Esophagus squamous epithelium (tissue), 5 donors: Measurements from ENCODE around the gene ZSCAN21. TPM values are rescaled to one million over a fixed set of nuclear protein-coding genes. Genes with fewer than 3 reads are reported as not detected.

ENCODE experiments used
- DNase-seq: peaks from one replicate; lab custom pipeline; 2025; lab: John Stamatoyannopoulos, UW
- H3K27ac ChIP-seq, 4 donors: fragments of 200-600 bp; sonication (generic); one replicate each; pipeline ENCODE4 v1.5.1; 2016 to 2019; ENCODE audit warnings: mild to moderate bottlenecking in 1 of 4
- H3K27me3 ChIP-seq, 4 donors: fragments of 200-600 bp; sonication (generic); 1 replicate in 3 of 4; 2 replicates in 1 of 4; pipeline versions ENCODE4 v1.5.1 to v1.6.0; 2017 to 2021; ENCODE audit warnings: antibody characterized with exemption in 1 of 4
- H3K36me3 ChIP-seq, 3 donors: fragments of 200-600 bp; sonication (generic); one replicate each; pipeline ENCODE4 v1.5.1; 2016 to 2019
- H3K4me1 ChIP-seq, 3 donors: fragments of 200-600 bp; sonication (generic); one replicate each; pipeline ENCODE4 v1.5.1; 2017 to 2019
- H3K4me3 ChIP-seq, 4 donors: fragments of 200-600 bp; sonication (generic); 1 replicate in 3 of 4; 2 replicates in 1 of 4; pipeline ENCODE4 v1.5.1; 2016 to 2019; ENCODE audit warnings: mild to moderate bottlenecking in 2 of 4, moderate library complexity in 1 of 4
- H3K9me3 ChIP-seq, 3 donors: fragments of 200-600 bp; sonication (generic); one replicate each; pipeline ENCODE4 v1.5.1; 2016 to 2019
- POLR2A ChIP-seq, 4 donors: fragments of 450-650 bp; IDR thresholded peaks; one replicate each; pipeline ENCODE4 v1.6.1; 2017; ENCODE audit warnings: antibody characterized with exemption in 4 of 4, mild to moderate bottlenecking in 4 of 4, moderate library complexity in 3 of 4
- WGBS, 2 donors: methylation state at CpG; one replicate each; pipeline ENCODE4 v1.1.5; 2018; 5-methylcytosine and 5-hydroxymethylcytosine counted together
- intact Hi-C: fragments of 100-400 bp; cut with DNase I; formaldehyde crosslinking; loops from one replicate; pipeline ENCODE4 v1.15.0; 2022
- total RNA-seq, 4 donors: library from RNA; depleted of rRNA; stranded (reverse); fragments of >200 nt; gene quantifications; one replicate each; pipeline ENCODE4 v1.1.0, GENCODE V29; 2016
- TF ChIP-seq, protein P1 (sequence below), 6 experiments: fragments of 450-650 bp in 4 of 6; fragments of 200-600 bp in 2 of 6; sonication (generic) in 2 of 6; IDR thresholded peaks; one replicate each; pipeline ENCODE4 v1.5.1; 2016 to 2019; ENCODE audit warnings: antibody characterized with exemption in 6 of 6, mild to moderate bottlenecking in 4 of 6, moderate library complexity in 4 of 6
- donor health status: DM: yes; HTN: yes; CAD: no.

ZSCAN21 gene
- total RNA-seq, 4 donors from 2014 or later = 3.7 to 12.0 (median 8.0) TPM

DNA sequence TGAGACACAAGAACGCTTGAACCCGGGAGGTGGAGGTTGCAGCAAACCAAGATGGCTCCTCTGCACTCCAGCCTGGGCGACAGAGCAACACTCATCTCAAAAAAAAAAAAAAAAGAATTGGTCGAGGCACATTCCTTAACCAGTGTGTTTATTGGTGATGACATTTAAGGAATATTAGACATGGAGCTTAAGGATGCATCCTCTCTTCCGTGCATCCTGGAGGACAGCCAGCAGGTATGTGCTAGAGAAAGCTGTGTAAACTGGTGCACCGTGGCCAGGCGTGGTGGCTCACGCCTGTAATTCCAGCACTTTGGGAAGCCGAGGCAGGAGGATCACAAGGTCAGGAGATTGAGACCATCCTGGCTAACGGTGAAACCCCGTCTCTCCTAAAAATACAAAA is 22.4 kb upstream of the ZSCAN21 start:
- intact Hi-C loops = no loop called here
- peaks cover 8 to 42% (median 13%) of the 10 kb centered on the region in 3 donors for H3K4me1 ChIP-seq
- H3K4me3 ChIP-seq = no peak overlapping the region
- peak overlapping the region in 1 of 4 donors; percentile 29 for H3K27ac ChIP-seq
- H3K27me3 ChIP-seq = no peaks in the 10 kb centered on the region
- WGBS, 2 donors = 80 to 94% methylated on average over 11 of the region's 11 CpGs
- no peak for DNase-seq
- peaks cover 13 to 100% (median 59%) of the 10 kb centered on the region in 3 donors for H3K36me3 ChIP-seq
- TF ChIP-seq, protein P1, sequence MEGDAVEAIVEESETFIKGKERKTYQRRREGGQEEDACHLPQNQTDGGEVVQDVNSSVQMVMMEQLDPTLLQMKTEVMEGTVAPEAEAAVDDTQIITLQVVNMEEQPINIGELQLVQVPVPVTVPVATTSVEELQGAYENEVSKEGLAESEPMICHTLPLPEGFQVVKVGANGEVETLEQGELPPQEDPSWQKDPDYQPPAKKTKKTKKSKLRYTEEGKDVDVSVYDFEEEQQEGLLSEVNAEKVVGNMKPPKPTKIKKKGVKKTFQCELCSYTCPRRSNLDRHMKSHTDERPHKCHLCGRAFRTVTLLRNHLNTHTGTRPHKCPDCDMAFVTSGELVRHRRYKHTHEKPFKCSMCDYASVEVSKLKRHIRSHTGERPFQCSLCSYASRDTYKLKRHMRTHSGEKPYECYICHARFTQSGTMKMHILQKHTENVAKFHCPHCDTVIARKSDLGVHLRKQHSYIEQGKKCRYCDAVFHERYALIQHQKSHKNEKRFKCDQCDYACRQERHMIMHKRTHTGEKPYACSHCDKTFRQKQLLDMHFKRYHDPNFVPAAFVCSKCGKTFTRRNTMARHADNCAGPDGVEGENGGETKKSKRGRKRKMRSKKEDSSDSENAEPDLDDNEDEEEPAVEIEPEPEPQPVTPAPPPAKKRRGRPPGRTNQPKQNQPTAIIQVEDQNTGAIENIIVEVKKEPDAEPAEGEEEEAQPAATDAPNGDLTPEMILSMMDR (IDR thresholded peaks at IDR 0.05) = no peak
- TF ChIP-seq POLR2A (IDR thresholded peaks at IDR 0.05) = no peak
- no peaks in the 10 kb centered on the region for H3K9me3 ChIP-seq

DNA sequence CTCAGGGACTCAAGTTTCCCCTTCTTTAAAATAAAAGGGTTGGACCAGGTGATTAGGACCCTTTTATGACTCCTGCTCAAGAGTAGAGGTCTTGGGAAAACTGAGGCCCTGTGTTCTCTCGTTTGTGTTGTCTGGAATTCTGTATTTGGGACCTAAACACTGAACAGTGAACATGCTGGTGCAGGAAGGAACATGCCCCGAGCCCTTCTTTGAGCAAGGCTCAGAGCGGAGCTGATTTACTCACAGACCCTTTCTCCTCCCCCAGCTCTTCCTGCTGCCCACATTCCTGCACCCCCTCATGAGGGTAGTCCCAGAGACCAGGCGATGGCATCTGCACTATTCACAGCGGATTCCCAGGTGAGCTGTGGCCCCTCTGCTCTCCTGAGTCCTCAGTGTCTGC is 20.0 kb upstream of the ZSCAN21 start:
- H3K9me3 ChIP-seq = no peaks in the 10 kb centered on the region
- WGBS, 2 donors = 54 to 62% methylated on average over 5 of the region's 5 CpGs
- H3K36me3 ChIP-seq = peaks cover 12 to 100% (median 64%) of the 10 kb centered on the region in 3 donors
- no peak for DNase-seq
- H3K27ac ChIP-seq = no peak overlapping the region
- intact Hi-C loops = no loop called here
- TF ChIP-seq, protein P1 (IDR thresholded peaks at IDR 0.05) = no peak
- TF ChIP-seq POLR2A (IDR thresholded peaks at IDR 0.05) = no peak
- no peak overlapping the region for H3K4me3 ChIP-seq
- no peaks in the 10 kb centered on the region for H3K27me3 ChIP-seq
- H3K4me1 ChIP-seq = peaks cover 4 to 19% (median 6%) of the 10 kb centered on the region in 3 donors

DNA sequence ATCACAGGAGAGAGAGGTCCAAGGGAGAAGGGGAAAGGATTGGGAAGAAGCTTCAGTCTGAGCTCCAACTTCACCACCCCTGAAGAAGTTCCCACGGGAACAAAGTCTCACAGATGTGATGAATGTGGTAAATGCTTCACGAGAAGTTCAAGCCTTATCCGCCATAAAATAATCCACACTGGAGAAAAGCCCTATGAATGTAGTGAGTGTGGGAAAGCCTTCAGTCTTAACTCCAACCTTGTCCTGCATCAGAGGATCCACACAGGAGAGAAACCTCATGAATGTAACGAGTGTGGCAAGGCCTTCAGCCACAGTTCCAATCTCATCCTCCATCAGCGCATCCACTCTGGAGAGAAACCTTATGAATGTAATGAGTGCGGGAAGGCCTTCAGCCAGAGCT is 16.0 kb upstream of the ZSCAN21 start:
- no peak for DNase-seq
- no peak overlapping the region for H3K4me3 ChIP-seq
- H3K36me3 ChIP-seq = peaks cover 12 to 100% (median 54%) of the 10 kb centered on the region in 3 donors
- H3K27ac ChIP-seq = no peak overlapping the region
- H3K4me1 ChIP-seq = peaks cover 0 to 10% (median 0%) of the 10 kb centered on the region in 3 donors
- intact Hi-C loops = no loop called here
- 84 to 95% methylated on average over 6 of the region's 6 CpGs for WGBS, 2 donors
- no peaks in the 10 kb centered on the region for H3K27me3 ChIP-seq
- no peaks in the 10 kb centered on the region for H3K9me3 ChIP-seq
- no peak for TF ChIP-seq POLR2A (IDR thresholded peaks at IDR 0.05)
- TF ChIP-seq, protein P1 (IDR thresholded peaks at IDR 0.05) = no peak

DNA sequence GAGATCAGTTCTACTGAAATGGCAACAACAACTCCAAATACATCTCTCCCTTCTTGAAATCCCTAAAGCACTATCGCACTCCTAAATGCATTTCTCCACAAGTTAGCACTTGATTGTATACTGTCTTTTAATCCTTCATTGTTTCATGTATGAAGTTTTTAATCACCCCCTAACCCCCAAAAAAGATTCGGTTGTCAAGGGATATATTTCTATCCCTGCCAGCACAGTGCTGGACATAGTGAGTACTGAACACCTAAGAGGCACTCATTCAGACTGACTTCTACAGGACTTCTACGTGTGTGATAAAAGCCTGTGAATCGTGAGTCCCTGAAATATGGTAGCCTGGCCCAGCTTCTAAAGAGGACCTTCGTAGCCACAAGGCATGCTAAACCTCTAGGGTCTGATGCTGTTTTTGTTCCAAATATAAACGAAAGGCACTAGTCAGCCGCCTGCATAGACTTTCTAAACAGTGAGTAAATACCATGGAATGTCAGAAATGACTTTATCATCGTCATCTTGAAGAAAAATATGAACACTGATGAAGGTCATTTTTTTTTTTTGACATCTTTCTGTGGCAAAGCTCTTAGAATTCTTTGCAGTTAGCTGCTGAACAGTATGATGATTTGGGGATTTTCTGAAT is 14.6 kb upstream of the ZSCAN21 start:
- Histone ChIP-seq H3K36me3 (peaks cover 12 to 88% (median 49%) of the 10 kb centered on the region in 3 donors), H3K4me3 (no peak overlapping the region), H3K9me3 (no peaks in the 10 kb centered on the region), H3K27ac (no peak overlapping the region), H3K4me1 (peaks cover 0 to 10% (median 0%) of the 10 kb centered on the region in 3 donors), H3K27me3 (no peaks in the 10 kb centered on the region)
- 72 to 83% methylated on average over 8 of the region's 8 CpGs for WGBS, 2 donors
- TF ChIP-seq, protein P1 (IDR thresholded peaks at IDR 0.05) = no peak
- TF ChIP-seq POLR2A (IDR thresholded peaks at IDR 0.05) = no peak
- intact Hi-C loops = no loop called here
- no peak for DNase-seq

DNA sequence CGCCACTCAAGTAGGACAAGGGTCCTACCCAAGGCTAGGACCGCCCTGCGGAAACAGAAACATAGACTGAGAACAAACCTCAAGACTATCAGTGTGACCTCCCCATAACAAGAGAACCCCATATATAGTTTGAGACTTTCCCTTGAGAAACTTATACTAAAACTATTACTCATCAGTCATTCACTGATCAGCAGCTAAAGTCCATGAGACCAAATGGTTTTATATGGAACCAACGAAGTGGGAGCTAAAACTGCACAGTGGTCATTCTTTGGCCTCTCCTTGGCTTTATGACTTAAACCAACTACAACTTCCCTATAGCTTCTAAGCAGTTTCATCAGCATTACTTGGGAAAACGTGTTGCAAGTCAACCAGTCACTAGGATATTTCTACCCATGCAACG is 13.7 kb upstream of the ZSCAN21 start:
- H3K27ac ChIP-seq = peak overlapping the region in 1 of 4 donors; percentile 14
- intact Hi-C loops = no loop called here
- peaks cover 12 to 79% (median 40%) of the 10 kb centered on the region in 3 donors for H3K36me3 ChIP-seq

More for the DNA sequence above, 13.7 kb upstream of the ZSCAN21 start:
- Histone ChIP-seq H3K4me3 (no peak overlapping the region), H3K27me3 (no peaks in the 10 kb centered on the region), H3K9me3 (no peaks in the 10 kb centered on the region), H3K4me1 (peaks cover 0 to 10% (median 0%) of the 10 kb centered on the region in 3 donors)
- TF ChIP-seq, protein P1 (IDR thresholded peaks at IDR 0.05) = no peak
- TF ChIP-seq POLR2A (IDR thresholded peaks at IDR 0.05) = no peak
- WGBS, 2 donors = 77 to 94% methylated on average over 6 of the region's 6 CpGs
- DNase-seq = no peak
